Psoas muscle (tissue), 8 donors: Measurements from ENCODE around the gene SRPRB. TPM values are rescaled to one million over a fixed set of nuclear protein-coding genes. Genes with fewer than 3 reads are reported as not detected.

ENCODE experiments used
- ATAC-seq, 4 donors: fragments of 200-7000 bp; cut with Tn5 transposase; one replicate each; pipeline ENCODE4 v1.9.1; 2020; ENCODE audit warnings: moderate library complexity in 3 of 4, mild to moderate bottlenecking in 2 of 4
- DNase-seq, 2 donors: peaks; one replicate each; pipeline ENCODE4 v3.0.0-alpha.2; 2020
- H3K27ac ChIP-seq: fragments of 200-600 bp; one replicate; pipeline ENCODE4 v1.8.0; 2022
- H3K27me3 ChIP-seq, 3 donors: fragments of 200-600 bp in 1 of 3; one replicate each; pipeline versions ENCODE4 v1.6.1 to v1.8.0; 2013 to 2022; ENCODE audit warnings: low read length in 2 of 3, mild to moderate bottlenecking in 2 of 3, moderate library complexity in 1 of 3; ENCODE audit not compliant: insufficient read depth in 3 of 3
- H3K36me3 ChIP-seq, 2 donors: fragments of 200-600 bp in 1 of 2; one replicate each; pipeline versions ENCODE4 v1.6.1 to v1.8.0; 2013 to 2022; ENCODE audit warnings: low read depth in 1 of 2, mild to moderate bottlenecking in 1 of 2, moderate library complexity in 1 of 2; ENCODE audit not compliant: insufficient read depth in 1 of 2
- H3K4me1 ChIP-seq: fragments of 200-600 bp; one replicate; pipeline ENCODE4 v1.8.0; 2022
- H3K4me3 ChIP-seq: fragments of 200-600 bp; one replicate; pipeline ENCODE4 v1.8.0; 2022; ENCODE audit warnings: mild to moderate bottlenecking
- H3K9me3 ChIP-seq: fragments of 200-600 bp; one replicate; pipeline ENCODE4 v1.8.0; 2022
- CTCF ChIP-seq: fragments of 200-600 bp; IDR thresholded peaks from one replicate; pipeline ENCODE4 v1.8.0; 2022; ENCODE audit warnings: antibody characterized with exemption
- WGBS, 3 donors: extraction: QIAGEN DNeasy Blood & Tissue Kit; methylation state at CpG; one replicate each; pipeline versions ENCODE4 v1.1.6 to v1.1.7; 2013; 5-methylcytosine and 5-hydroxymethylcytosine counted together
- intact Hi-C, 2 donors: fragments of 100-400 bp; cut with DNase I; formaldehyde crosslinking; loops; one replicate each; pipeline versions ENCODE4 v1.11.0 to v1.14.2; 2022
- polyA plus RNA-seq, 3 donors: library from polyadenylated mRNA; stranded (reverse); fragments of 200-250 nt; gene quantifications; one replicate each; pipeline ENCODE4 v1.2.3, GENCODE V29; 2013
- total RNA-seq, 4 donors: library from RNA; stranded (reverse); fragmentation: NEBNext Ultra II Directional in 2 of 4; extraction: Animal tissue kit (Norgen Biotek cat#: 25700) in 2 of 4; gene quantifications; one replicate each; pipeline versions ENCODE4 v1.2.1 to v1.2.4, GENCODE V29; 2021 to 2023
- donor health status: healthy with polysubstance abuse.
- donor health status: DM: no; HTN: no; CAD: no; lungs with moderate emphysema.
- donor health status: Bipolar disorder and iron deficiency.
- donor health status: healthy.
- donor health status: DM: yes; HTN: yes; CAD: no.
- donor health status: DM: no; HTN: no; CAD: no.
- donor health status: DM: no; HTN: no; CAD: no.
- donor health status: DM: yes; HTN: yes; CAD: no.

SRPRB gene
- total and polyA plus RNA-seq, 7 donors, result 28.0 to 70.4 (median 45.0) TPM

- Histone ChIP-seq H3K9me3 (no peaks in the 10 kb centered on the region), H3K4me1 (no peaks in the 10 kb centered on the region), H3K36me3 (no peaks in the 10 kb centered on the region), H3K4me3 (no peak overlapping the region), H3K27ac (no peak overlapping the region), H3K27me3 (peaks cover 0 to 8% (median 0%) of the 10 kb centered on the region in 3 donors)
- no peak for ATAC-seq
- TF ChIP-seq CTCF, result no peak
- 50 to 87% (median 53%) methylated on average over 3 of the region's 3 CpGs for WGBS, 3 donors
- intact Hi-C loops, result no loop called here
- no peak for DNase-seq
Measured at GRCh38 chr3:133762539-133762938, 43.1 kb upstream of the SRPRB start.

- H3K9me3 ChIP-seq, result no peaks in the 10 kb centered on the region
- no peak for TF ChIP-seq CTCF
- peaks cover 0 to 7% (median 0%) of the 10 kb centered on the region in 3 donors for H3K27me3 ChIP-seq
- H3K4me1 ChIP-seq, result no peaks in the 10 kb centered on the region
- no peak overlapping the region for H3K4me3 ChIP-seq
- intact Hi-C loops, result no loop called here
- DNase-seq, result no peak
- no peaks in the 10 kb centered on the region for H3K36me3 ChIP-seq
- no peak overlapping the region for H3K27ac ChIP-seq
- WGBS, 3 donors, result 29 to 41% (median 30%) methylated on average over 6 of the region's 6 CpGs
- ATAC-seq, result peak in 2 of 4 donors; percentile 28 to 45
Measured at GRCh38 chr3:133763797-133764683, 41.6 kb upstream of the SRPRB start.

DNA sequence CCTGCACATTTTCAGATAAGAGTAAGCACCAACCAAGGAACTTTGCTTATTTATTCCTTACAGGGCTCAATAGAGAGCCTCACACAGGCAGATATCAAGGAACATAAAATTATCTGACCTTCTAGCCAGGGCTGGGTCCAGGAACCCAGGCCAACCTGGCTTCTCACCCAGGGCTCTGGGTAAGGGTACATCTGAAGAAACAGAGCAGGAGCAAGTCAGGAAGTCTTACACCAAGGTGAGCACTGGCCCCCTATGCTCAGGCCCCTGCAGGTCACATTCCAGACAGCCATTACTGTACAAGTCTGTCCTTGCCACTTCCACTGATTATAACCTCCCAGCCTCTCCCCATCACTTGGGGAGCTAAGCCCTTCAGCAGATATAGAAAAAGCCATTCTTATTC is 40.4 kb upstream of the SRPRB start:
- no peak for ATAC-seq
- TF ChIP-seq CTCF, result no peak

GRCh38 chr3:133767607-133768006 is 38.0 kb upstream of the SRPRB start:
- ATAC-seq, result no peak
- TF ChIP-seq CTCF, result no peak
- Histone ChIP-seq H3K4me1 (no peaks in the 10 kb centered on the region), H3K27ac (no peak overlapping the region), H3K36me3 (no peaks in the 10 kb centered on the region), H3K9me3 (no peaks in the 10 kb centered on the region), H3K4me3 (no peak overlapping the region), H3K27me3 (no peaks in the 10 kb centered on the region)
- intact Hi-C loops, result no loop called here
- WGBS, 3 donors, result 55 to 89% (median 78%) methylated on average over 1 of the region's 1 CpG
- no peak for DNase-seq

More for the DNA sequence above, 40.4 kb upstream of the SRPRB start:
- no peaks in the 10 kb centered on the region for H3K9me3 ChIP-seq
- H3K36me3 ChIP-seq, result no peaks in the 10 kb centered on the region
- no peak overlapping the region for H3K27ac ChIP-seq
- H3K4me3 ChIP-seq, result no peak overlapping the region
- intact Hi-C loops, result no loop called here
- no peaks in the 10 kb centered on the region for H3K4me1 ChIP-seq
- no peaks in the 10 kb centered on the region for H3K27me3 ChIP-seq
- no peak for DNase-seq

DNA sequence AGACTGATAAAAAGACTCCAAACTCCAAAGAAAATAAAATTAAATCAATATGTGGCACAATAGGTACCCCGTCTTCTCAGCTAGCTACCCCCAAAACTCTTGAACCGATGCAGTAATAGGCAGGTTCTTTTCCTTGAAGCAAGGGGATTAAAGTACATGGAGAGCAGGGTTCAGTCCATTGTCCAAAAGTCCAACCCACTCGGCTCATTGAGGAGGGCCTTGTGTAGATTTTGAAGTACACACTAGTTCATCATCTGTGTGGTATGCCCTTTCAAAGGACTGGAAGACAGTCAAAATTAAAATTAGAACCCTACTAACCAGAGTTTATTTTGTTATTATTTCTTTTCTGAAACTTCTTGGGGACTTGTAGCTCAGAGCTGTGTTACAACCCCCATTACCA is 36.1 kb upstream of the SRPRB start:
- DNase-seq, result no peak
- Histone ChIP-seq H3K27me3 (no peaks in the 10 kb centered on the region), H3K4me3 (no peak overlapping the region), H3K36me3 (no peaks in the 10 kb centered on the region), H3K9me3 (no peaks in the 10 kb centered on the region), H3K4me1 (no peaks in the 10 kb centered on the region), H3K27ac (no peak overlapping the region)
- no peak for TF ChIP-seq CTCF
- 93 to 95% (median 93%) methylated on average over 3 of the region's 3 CpGs for WGBS, 3 donors
- no peak for ATAC-seq
- intact Hi-C loops, result no loop called here
